HG02610 (cell line): ENCODE results near the gene B4GALT4.
"Not testable (repeated sequence)": the region's sequence is repeated elsewhere in the genome, so short reads cannot be mapped to it uniquely, and the experiment has no call there.

Experiments
- ATAC-seq: cut with Tn5 transposase; IDR thresholded peaks from one replicate; pipeline ENCODE4 v1.9.1; 2021; ENCODE audit warnings: mild to moderate bottlenecking, moderate library complexity; ENCODE audit not compliant: unreplicated experiment

The B4GALT4 gene

GRCh38 chr3:119240591-119241434 is at the start of gene B4GALT4:
TSS of gene B4GALT4 (minus strand) at chr3:119240878. CDS start at chr3:119230099, 10,779 bp downstream.
- peak; percentile 88 for ATAC-seq

GRCh38 chr3:119289404-119289770 is 48.7 kb upstream of the B4GALT4 start:
- no peak for ATAC-seq

- ATAC-seq = no peak
Measured at GRCh38 chr3:119288669-119289403, 48.2 kb upstream of the B4GALT4 start.

GRCh38 chr3:119279584-119280243 is 39.0 kb upstream of the B4GALT4 start:
- no peak for ATAC-seq

- ATAC-seq = no peak
Measured at GRCh38 chr3:119279101-119279554, 38.5 kb upstream of the B4GALT4 start.

- ATAC-seq = no peak
Measured at GRCh38 chr3:119276680-119277079, 36.0 kb upstream of the B4GALT4 start.

- ATAC-seq = not testable (repeated sequence)
Measured at GRCh38 chr3:119270212-119270611, 29.5 kb upstream of the B4GALT4 start.

GRCh38 chr3:119261055-119261454 is 20.4 kb upstream of the B4GALT4 start:
- ATAC-seq = no peak

- ATAC-seq = no peak
Measured at GRCh38 chr3:119259821-119260220, 19.1 kb upstream of the B4GALT4 start.

- peak; percentile 92 for ATAC-seq
Measured at GRCh38 chr3:119258915-119259314, 18.2 kb upstream of the B4GALT4 start.

GRCh38 chr3:119257654-119258410 is 17.2 kb upstream of the B4GALT4 start:
- ATAC-seq = peak; percentile 70

GRCh38 chr3:119257111-119257510 is 16.4 kb upstream of the B4GALT4 start:
- no peak for ATAC-seq

GRCh38 chr3:119255214-119255613 is 14.5 kb upstream of the B4GALT4 start:
- no peak for ATAC-seq

GRCh38 chr3:119245778-119246177 is 5.1 kb upstream of the B4GALT4 start:
- no peak for ATAC-seq

GRCh38 chr3:119243712-119244111 is 3.0 kb upstream of the B4GALT4 start:
- no peak for ATAC-seq

GRCh38 chr3:119243058-119243529 is 2.4 kb upstream of the B4GALT4 start:
- not testable (repeated sequence) for ATAC-seq

- not testable (repeated sequence) for ATAC-seq
Measured at GRCh38 chr3:119242387-119243057, 1.8 kb upstream of the B4GALT4 start.

- ATAC-seq = peak; percentile 7
Measured at GRCh38 chr3:119240101-119240590, 532 bp downstream of the B4GALT4 start.

- ATAC-seq = no peak
Measured at GRCh38 chr3:119239206-119239820, 1.4 kb downstream of the B4GALT4 start.
